GM21526 (cell line): ENCODE measurements around the gene CFAP53.

Source experiments
- ATAC-seq: cut with Tn5 transposase; IDR thresholded peaks from one replicate; pipeline ENCODE4 v1.9.1; 2021; ENCODE audit warnings: moderate library complexity; ENCODE audit not compliant: unreplicated experiment, low FRiP score

The CFAP53 gene

GRCh38 chr18:50196261-50196660 lies 70.0 kb downstream of the CFAP53 start:
- ATAC-seq: no peak

- ATAC-seq: no peak
Observed at GRCh38 chr18:50195689-50196088, 70.6 kb downstream of the CFAP53 start.

GRCh38 chr18:50194631-50195532 lies 71.4 kb downstream of the CFAP53 start, which contains the start of gene MYO5B:
Gene MYO5B, minus strand, starts transcription at chr18:50195147. Its CDS starts 354 bp downstream, at chr18:50194793.
- peak; percentile 72 for ATAC-seq

GRCh38 chr18:50193796-50194630 lies 72.3 kb downstream of the CFAP53 start:
- no peak for ATAC-seq

GRCh38 chr18:50192995-50193795 lies 73.1 kb downstream of the CFAP53 start:
- no peak for ATAC-seq

GRCh38 chr18:50190926-50191325 lies 75.4 kb downstream of the CFAP53 start:
- no peak for ATAC-seq

- ATAC-seq: no peak
Observed at GRCh38 chr18:50190236-50190635, 76.1 kb downstream of the CFAP53 start.

GRCh38 chr18:50189160-50189559 lies 77.1 kb downstream of the CFAP53 start:
- no peak for ATAC-seq

- no peak for ATAC-seq
Observed at GRCh38 chr18:50188652-50189051, 77.6 kb downstream of the CFAP53 start.

GRCh38 chr18:50187659-50188058 lies 78.6 kb downstream of the CFAP53 start:
- ATAC-seq: no peak

- ATAC-seq: no peak
Observed at GRCh38 chr18:50186385-50186784, 79.9 kb downstream of the CFAP53 start.

GRCh38 chr18:50183556-50183955 lies 82.7 kb downstream of the CFAP53 start:
- no peak for ATAC-seq

GRCh38 chr18:50182511-50182910 lies 83.8 kb downstream of the CFAP53 start:
- ATAC-seq: no peak

GRCh38 chr18:50181590-50181989 lies 84.7 kb downstream of the CFAP53 start:
- no peak for ATAC-seq

GRCh38 chr18:50179465-50179864 lies 86.8 kb downstream of the CFAP53 start:
- no peak for ATAC-seq

GRCh38 chr18:50177294-50177992 lies 88.9 kb downstream of the CFAP53 start:
- no peak for ATAC-seq
